HFFc6 (cell line): ENCODE results near the gene LYRM9. TPM values are rescaled to one million over a fixed set of nuclear protein-coding genes. Genes with fewer than 3 reads are reported as not detected.

ENCODE experiments used
- DNase-seq: peaks from one replicate; pipeline ENCODE4 v3.0.0-alpha.2; 2018
- H3K27ac Mint-ChIP-seq: 2 replicates; pipeline ENCODE4 v1.8.0; 2020; ENCODE audit warnings: mild to moderate bottlenecking, mixed read lengths
- H3K27me3 Mint-ChIP-seq: 2 replicates; pipeline ENCODE4 v1.8.0; 2021; ENCODE audit warnings: mild to moderate bottlenecking, moderate library complexity, mixed read lengths; ENCODE audit not compliant: insufficient read depth
- H3K36me3 Mint-ChIP-seq: 2 replicates; pipeline ENCODE4 v1.8.0; 2021; ENCODE audit warnings: low read depth, mixed read lengths
- H3K4me1 Mint-ChIP-seq: 2 replicates; pipeline ENCODE4 v1.8.0; 2020; ENCODE audit warnings: low read depth, mixed read lengths
- H3K4me3 Mint-ChIP-seq: 2 replicates; pipeline ENCODE4 v1.8.0; 2020; ENCODE audit warnings: mild to moderate bottlenecking, moderate library complexity, mixed read lengths
- H3K9me3 Mint-ChIP-seq: 2 replicates; pipeline ENCODE4 v1.8.0; 2020; ENCODE audit warnings: mild to moderate bottlenecking, mixed read lengths
- CTCF ChIP-seq: fragments of 200-600 bp; sonication (generic); IDR thresholded peaks from 2 replicates; pipeline ENCODE4 v1.5.0; 2021; ENCODE audit warnings: antibody characterized with exemption, mild to moderate bottlenecking
- total RNA-seq, 6 experiments: library from RNA; stranded (reverse); fragmentation: NEBNext Ultra II Directional; extraction: Animal tissue kit (Norgen Biotek cat#: 25700); gene quantifications; 2 replicates in 1 of 6; 3 replicates in 5 of 6; pipeline ENCODE4 v1.2.3, GENCODE V29; 2021

The LYRM9 gene
- total RNA-seq, 6 experiments from 2014 or later, result 2.2 to 3.6 (median 2.9) TPM

DNA sequence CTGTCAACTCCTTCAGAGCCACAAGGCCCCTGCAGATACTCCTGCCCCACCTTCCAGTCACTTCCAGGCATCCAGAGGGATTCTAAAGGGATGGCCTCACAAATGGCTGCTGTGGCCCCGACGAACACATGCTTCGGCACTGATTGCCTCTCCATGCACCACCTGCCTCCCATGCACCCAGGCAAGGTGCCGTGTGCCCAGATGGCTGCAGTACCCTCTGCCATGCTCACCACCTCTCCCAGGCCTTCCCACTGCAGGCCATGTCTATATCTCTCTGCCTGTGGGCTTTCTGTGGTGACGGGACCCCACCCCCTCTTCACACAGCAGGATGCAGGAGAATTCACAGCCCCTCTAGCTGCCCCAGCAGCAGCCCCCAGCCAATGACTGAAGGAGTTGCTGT lies 27.9 kb upstream of the LYRM9 start:
- Mint-ChIP-seq H3K4me3 (no peak overlapping the region), H3K27ac (no peak overlapping the region), H3K27me3 (peaks cover 15% of the 10 kb centered on the region), H3K36me3 (no peaks in the 10 kb centered on the region), H3K9me3 (no peaks in the 10 kb centered on the region), H3K4me1 (no peaks in the 10 kb centered on the region)
- no peak for DNase-seq
- TF ChIP-seq CTCF, result no peak

GRCh38 chr17:27920569-27920968 lies 27.4 kb upstream of the LYRM9 start:
- no peaks in the 10 kb centered on the region for H3K4me1 Mint-ChIP-seq

DNA sequence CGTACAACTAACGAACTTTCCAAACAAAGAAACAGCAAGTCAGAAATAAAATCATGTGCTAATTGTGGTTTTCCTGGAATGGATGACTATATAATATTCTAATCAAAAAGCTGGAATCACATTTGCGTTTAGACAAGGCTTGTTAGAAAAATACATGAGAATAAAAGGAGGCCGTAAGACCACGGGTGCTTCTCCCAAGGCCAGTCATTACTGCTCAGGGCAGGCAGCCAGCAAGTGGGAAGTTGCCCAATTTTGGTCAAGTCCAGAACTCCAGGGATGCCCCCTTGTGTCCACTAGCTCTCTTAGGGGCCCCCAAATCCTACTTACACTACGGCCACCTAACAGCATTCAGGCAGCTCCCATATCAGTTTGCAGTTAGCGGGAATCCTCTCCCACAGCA lies 25.9 kb upstream of the LYRM9 start:
- Mint-ChIP-seq H3K4me3 (no peak overlapping the region), H3K27ac (no peak overlapping the region), H3K27me3 (peaks cover 18% of the 10 kb centered on the region), H3K36me3 (no peaks in the 10 kb centered on the region), H3K9me3 (no peaks in the 10 kb centered on the region), H3K4me1 (no peaks in the 10 kb centered on the region)
- no peak for TF ChIP-seq CTCF
- DNase-seq, result no peak

More at GRCh38 chr17:27920569-27920968, 27.4 kb upstream of the LYRM9 start:
- Mint-ChIP-seq H3K9me3 (no peaks in the 10 kb centered on the region), H3K36me3 (no peaks in the 10 kb centered on the region), H3K27ac (no peak overlapping the region), H3K27me3 (peaks cover 15% of the 10 kb centered on the region), H3K4me3 (no peak overlapping the region)
- DNase-seq, result no peak
- no peak for TF ChIP-seq CTCF

DNA sequence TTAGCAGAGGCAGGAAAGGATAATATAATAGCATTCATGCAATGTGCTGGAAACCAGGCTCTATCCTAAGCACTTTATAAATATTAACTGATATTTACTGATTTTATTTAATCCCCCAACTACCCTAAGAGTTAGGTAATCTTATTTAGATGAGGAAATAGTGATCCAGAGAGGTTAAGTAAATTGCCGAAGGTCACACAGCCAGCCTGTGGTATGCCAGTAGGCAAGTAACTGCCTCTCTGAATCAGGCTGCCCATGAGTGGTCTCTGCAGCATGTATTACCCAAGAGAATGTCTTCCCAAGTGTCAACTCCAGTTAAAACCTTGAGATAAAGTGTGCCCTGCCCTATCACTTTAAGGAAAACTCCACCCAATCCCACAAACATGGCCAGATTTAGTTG lies 25.3 kb upstream of the LYRM9 start:
- Mint-ChIP-seq H3K27me3 (peaks cover 19% of the 10 kb centered on the region), H3K27ac (no peak overlapping the region), H3K36me3 (no peaks in the 10 kb centered on the region), H3K9me3 (no peaks in the 10 kb centered on the region), H3K4me1 (no peaks in the 10 kb centered on the region), H3K4me3 (no peak overlapping the region)
- DNase-seq, result no peak
- TF ChIP-seq CTCF, result no peak

GRCh38 chr17:27917000-27917399 lies 23.8 kb upstream of the LYRM9 start:
- DNase-seq, result no peak
- Mint-ChIP-seq H3K4me3 (no peak overlapping the region), H3K27ac (no peak overlapping the region), H3K4me1 (peaks cover 6% of the 10 kb centered on the region; the same call in 1 of the 2 replicates), H3K27me3 (peaks cover 19% of the 10 kb centered on the region), H3K36me3 (no peaks in the 10 kb centered on the region), H3K9me3 (no peaks in the 10 kb centered on the region)
- no peak for TF ChIP-seq CTCF

- H3K4me3 Mint-ChIP-seq, result no peak overlapping the region
- H3K9me3 Mint-ChIP-seq, result no peaks in the 10 kb centered on the region
- DNase-seq, result no peak
- TF ChIP-seq CTCF, result no peak
- H3K4me1 Mint-ChIP-seq, result peaks cover 6% of the 10 kb centered on the region; the same call in 1 of the 2 replicates
- no peak overlapping the region for H3K27ac Mint-ChIP-seq
- no peaks in the 10 kb centered on the region for H3K36me3 Mint-ChIP-seq
- peaks cover 18% of the 10 kb centered on the region for H3K27me3 Mint-ChIP-seq
Measured at GRCh38 chr17:27915709-27916108, 22.5 kb upstream of the LYRM9 start.
